IMR-90 (cell line): ENCODE results near the gene TEAD1. TPM values are rescaled to one million over a fixed set of nuclear protein-coding genes. Genes with fewer than 3 reads are reported as not detected.

Experiments used
- ATAC-seq: fragments of 200-7000 bp; cut with Tn5 transposase; 2 replicates; pipeline ENCODE4 v1.9.1; 2020; ENCODE audit warnings: low read depth, mild to moderate bottlenecking, moderate library complexity
- BruUV-seq: library from RNA; stranded (reverse); fragments of 400-500 nt; replicated peaks from 2 replicates; lab custom pipeline; 2021; lab: Mats Ljungman, UMichigan
- CTCF ChIA-PET: fragments of 300-600 bp; formaldehyde crosslinking; extraction: SDS; loops from one replicate; lab custom pipeline; 2021; ENCODE audit warnings: antibody characterized with exemption; lab: Yijun Ruan, JAX
- POLR2A ChIA-PET: fragments of 300-600 bp; sonication (Branson Sonifier 250); formaldehyde crosslinking; loops from one replicate; lab custom pipeline; 2022; ENCODE audit warnings: antibody characterized with exemption; ENCODE audit not compliant: unreplicated experiment; lab: Charles Lee
- DNase-seq: peaks from one replicate; pipeline ENCODE4 v3.0.0; 2013
- H2AFZ ChIP-seq: replicated peaks from 2 replicates; pipeline ENCODE3; 2013; ENCODE audit warnings: low read length, mild to moderate bottlenecking; ENCODE audit not compliant: poor library complexity
- H2AK5ac ChIP-seq: 2 replicates; pipeline ENCODE4 v1.6.1; 2013; ENCODE audit warnings: low read depth, low read length, inconsistent platforms
- H2AK9ac ChIP-seq: replicated peaks from 2 replicates; pipeline ENCODE3; 2013; ENCODE audit warnings: mild to moderate bottlenecking, low read depth, low read length, moderate library complexity; ENCODE audit not compliant: poor library complexity
- H2BK120ac ChIP-seq: 2 replicates; pipeline ENCODE4 v1.6.1; 2013; ENCODE audit warnings: low read depth, low read length, inconsistent platforms
- H2BK15ac ChIP-seq: 3 replicates; pipeline ENCODE4 v1.6.1; 2013; ENCODE audit warnings: low read depth, low read length, inconsistent platforms
- H2BK20ac ChIP-seq: 2 replicates; pipeline ENCODE4 v1.6.1; 2013; ENCODE audit warnings: low read depth, mild to moderate bottlenecking, inconsistent platforms, low read length, moderate library complexity
- H2BK5ac ChIP-seq: 2 replicates; pipeline ENCODE4 v1.6.1; 2013; ENCODE audit warnings: mild to moderate bottlenecking, low read depth, low read length, inconsistent platforms; ENCODE audit not compliant: poor library complexity, severe bottlenecking
- H3K14ac ChIP-seq: replicated peaks from 2 replicates; pipeline ENCODE4 v1.6.1; 2013; ENCODE audit warnings: low read depth, low read length, inconsistent platforms
- H3K18ac ChIP-seq: 2 replicates; pipeline ENCODE4 v1.6.1; 2013; ENCODE audit warnings: low read depth, low read length, control low read depth
- H3K23ac ChIP-seq: 2 replicates; pipeline ENCODE4 v1.6.1; 2013; ENCODE audit warnings: low read depth, low read length, inconsistent platforms
- H3K27ac ChIP-seq: 2 replicates; pipeline ENCODE4 v1.5.1; 2013; ENCODE audit warnings: mild to moderate bottlenecking, control low read depth, low read length; ENCODE audit not compliant: insufficient read depth
- H3K27me3 ChIP-seq: 2 replicates; pipeline ENCODE4 v1.6.1; 2013; ENCODE audit warnings: low read length; ENCODE audit not compliant: control insufficient read depth, insufficient read depth
- H3K36me3 ChIP-seq: 2 replicates; pipeline ENCODE4 v1.6.1; 2013; ENCODE audit warnings: low read length, mixed read lengths; ENCODE audit not compliant: control insufficient read depth, insufficient read depth
- H3K4ac ChIP-seq: 2 replicates; pipeline ENCODE4 v1.6.1; 2013; ENCODE audit warnings: low read depth, low read length, inconsistent platforms
- H3K4me1 ChIP-seq: 2 replicates; pipeline ENCODE4 v1.6.1; 2013; ENCODE audit warnings: low read length, mixed read lengths; ENCODE audit not compliant: control insufficient read depth, insufficient read depth
- H3K4me2 ChIP-seq: 2 replicates; pipeline ENCODE4 v1.6.1; 2013; ENCODE audit warnings: low read depth, mild to moderate bottlenecking, control low read depth, low read length, moderate library complexity
- H3K4me3 ChIP-seq: 2 replicates; pipeline ENCODE4 v1.5.1; 2013; ENCODE audit warnings: low read depth, mild to moderate bottlenecking, control low read depth, low read length, moderate library complexity; ENCODE audit not compliant: insufficient read depth
- H3K56ac ChIP-seq: 2 replicates; pipeline ENCODE4 v1.6.1; 2013; ENCODE audit warnings: low read length, inconsistent platforms; ENCODE audit not compliant: insufficient read depth; ENCODE audit errors: extremely low read depth
- H3K79me1 ChIP-seq, 2 experiments: 2 replicates each; pipeline ENCODE4 v1.6.1; 2013; ENCODE audit warnings: low read length in 2 of 2, inconsistent platforms in 1 of 2, low read depth in 1 of 2
- H3K9ac ChIP-seq: 2 replicates; pipeline ENCODE4 v1.6.1; 2013; ENCODE audit warnings: low read depth, low read length, control low read depth
- H3K9me1 ChIP-seq: 2 replicates; pipeline ENCODE4 v1.6.1; 2013; ENCODE audit warnings: low read length, inconsistent platforms; ENCODE audit not compliant: insufficient read depth
- H3K9me3 ChIP-seq: 2 replicates; pipeline ENCODE4 v1.6.1; 2013; ENCODE audit warnings: low read length; ENCODE audit not compliant: control insufficient read depth, insufficient read depth
- H4K20me1 ChIP-seq: 2 replicates; pipeline ENCODE4 v1.6.1; 2013; ENCODE audit warnings: low read length, inconsistent platforms; ENCODE audit not compliant: insufficient read depth
- H4K5ac ChIP-seq: 2 replicates; pipeline ENCODE4 v1.6.1; 2013; ENCODE audit warnings: mild to moderate bottlenecking, low read depth, low read length, control low read depth
- H4K8ac ChIP-seq, 2 experiments: 2 replicates each; pipeline ENCODE4 v1.6.1; 2013; ENCODE audit warnings: low read depth in 2 of 2, low read length in 2 of 2, control low read depth in 1 of 2, inconsistent platforms in 1 of 2
- H4K91ac ChIP-seq: 2 replicates; pipeline ENCODE4 v1.6.1; 2013; ENCODE audit warnings: low read depth, low read length, inconsistent platforms; ENCODE audit not compliant: insufficient read depth
- CHD1 ChIP-seq: IDR thresholded peaks from 2 replicates; pipeline ENCODE4 v1.6.1; 2012; ENCODE audit warnings: low read depth, low read length, improper control_type of control experiment
- MAFK ChIP-seq: IDR thresholded peaks from 2 replicates; pipeline ENCODE4 v1.6.1; 2012; ENCODE audit warnings: low read depth, low read length, improper control_type of control experiment
- MAZ ChIP-seq: IDR thresholded peaks from 2 replicates; pipeline ENCODE4 v1.6.1; 2012; ENCODE audit warnings: low read depth, mild to moderate bottlenecking, low read length, improper control_type of control experiment, moderate library complexity, borderline replicate concordance
- WGBS, 2 experiments: methylation state at CpG; one replicate each; pipeline versions ENCODE4 v1.1.5 to v1.1.7; 2013; ENCODE audit warnings: missing lambda C conversion rate in 2 of 2; ENCODE audit not compliant: insufficient read length in 1 of 2; ENCODE audit errors: extremely low coverage in 2 of 2; 5-methylcytosine and 5-hydroxymethylcytosine counted together
- dilution Hi-C: fragments of 300-500 bp; cut with HindIII; formaldehyde crosslinking; loops from one replicate; pipeline ENCODE4 v1.14.3; 2018; ENCODE audit warnings: low sequenced_read_pairs; ENCODE audit not compliant: unreplicated experiment
- in situ Hi-C: fragments of 300-500 bp; cut with MboI; formaldehyde crosslinking; loops from 3 replicates; pipeline ENCODE4 v1.14.3; 2019; ENCODE audit warnings: low sequenced_read_pairs, inconsistent platforms, mixed read lengths
- intact Hi-C: fragments of 100-400 bp; cut with micrococcal nuclease; formaldehyde crosslinking; loops from 2 replicates; pipeline ENCODE4 v1.10.0; 2022
- polyA plus RNA-seq, 3 experiments: library from polyadenylated mRNA; depleted of rRNA; stranded (reverse); fragments of >200 nt; gene quantifications; 2 replicates each; pipeline ENCODE4 v1.2.3, GENCODE V29; 2012; ENCODE audit warnings: low replicate concordance in 1 of 3
- total RNA-seq: library from RNA; depleted of rRNA; stranded (reverse); fragments of >200 nt; gene quantifications from 2 replicates; pipeline ENCODE4 v1.2.3, GENCODE V29; 2012

TEAD1 gene
- total and polyA plus RNA-seq, 2 of the 4 experiments (the other 2 are of a cell fraction) = 51.8 to 69.2 TPM

DNA sequence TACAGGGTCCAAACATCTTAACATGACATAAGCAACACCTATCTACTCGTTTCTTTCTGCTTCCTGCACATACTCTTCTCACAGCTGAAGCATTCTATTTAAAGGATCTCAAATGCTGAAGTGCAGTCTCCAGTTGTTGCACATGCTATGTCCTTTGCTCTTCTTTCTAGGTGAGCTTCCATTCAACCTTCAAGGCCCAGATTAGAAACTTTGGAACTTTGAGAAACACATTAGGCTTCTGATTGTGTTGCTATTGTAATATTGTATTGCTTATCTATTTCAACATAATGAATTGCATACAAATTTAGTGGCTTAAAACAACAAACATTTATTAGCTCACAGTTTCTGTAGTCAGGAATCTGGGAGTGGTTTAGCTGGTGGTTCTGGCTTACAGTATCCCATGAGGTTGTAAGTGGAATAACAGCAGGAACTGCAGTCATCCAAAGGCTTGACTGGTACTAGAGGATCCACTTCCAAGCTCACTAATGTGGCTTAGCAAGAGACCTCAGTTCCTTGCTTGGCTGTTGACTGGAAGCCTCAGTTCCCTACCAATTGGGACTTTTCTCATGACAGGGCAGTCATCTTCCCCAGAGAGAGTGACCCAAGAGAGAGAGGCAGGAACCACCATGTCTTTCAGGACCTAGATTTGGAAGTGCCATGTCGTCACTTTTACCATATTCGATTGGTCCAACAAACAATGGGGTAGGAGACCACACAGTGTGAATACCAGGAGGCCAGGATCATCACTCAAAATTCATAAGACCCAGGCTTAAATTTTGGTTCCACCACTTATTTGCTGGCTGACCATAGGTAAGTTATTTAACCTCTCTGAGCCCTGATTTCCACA, 307.7 kb downstream of the TEAD1 start:
- H3K27me3 ChIP-seq = peaks cover 72% of the 10 kb centered on the region
- H3K4me1 ChIP-seq = no peaks in the 10 kb centered on the region
- ATAC-seq (peak; percentile 53), DNase-seq (peak; percentile 4)
- TF ChIP-seq CHD1 (no peak), MAFK (peak; percentile 62), MAZ (no peak)
- no peak overlapping the region for H3K56ac ChIP-seq
- H3K18ac ChIP-seq = no peak overlapping the region
- no peak overlapping the region for H3K4ac ChIP-seq
- H2BK5ac ChIP-seq = no peak overlapping the region
- no peak overlapping the region for H3K14ac ChIP-seq
- no peak overlapping the region for H3K9ac ChIP-seq
- no peak overlapping the region for H2AFZ ChIP-seq
- H3K79me1 ChIP-seq = no peaks in the 10 kb centered on the region
- no peak overlapping the region for H3K23ac ChIP-seq
- no peak overlapping the region for H2AK5ac ChIP-seq
- 0 out of 2 replicates have a peak, but pooled peaks cover 2% of the 10 kb centered on the region for H3K9me3 ChIP-seq
- no peak overlapping the region for H2BK15ac ChIP-seq
- in situ Hi-C loops = no loop called here
- no peaks in the 10 kb centered on the region for H3K9me1 ChIP-seq
- no peak overlapping the region for H3K27ac ChIP-seq
- H2AK9ac ChIP-seq = no peak overlapping the region
- ChIA-PET CTCF (no interaction called here), POLR2A (no interaction called here)
- H2BK20ac ChIP-seq = no peak overlapping the region
- H4K5ac ChIP-seq = no peak overlapping the region
- no peaks in the 10 kb centered on the region; the same call in 1 of the 2 replicates for H4K20me1 ChIP-seq
- H3K4me2 ChIP-seq = no peak overlapping the region
- intact Hi-C loops = no loop called here
- no peak overlapping the region for H4K8ac ChIP-seq
- H2BK120ac ChIP-seq = no peak overlapping the region
- no TSS peak for BruUV-seq
- dilution Hi-C loops = no loop called here
- no peaks in the 10 kb centered on the region for H3K36me3 ChIP-seq
- H3K4me3 ChIP-seq = no peak overlapping the region
- H4K91ac ChIP-seq = no peak overlapping the region
- 85% methylated on average over 2 of the region's 3 CpGs; no CpG with 5 or more reads in 1 of the 2 experiments for WGBS, 2 experiments
